Measurements from ENCODE around the gene ZBTB20. TPM values are rescaled to one million over a fixed set of nuclear protein-coding genes. Genes with fewer than 3 reads are reported as not detected.

The ZBTB20 gene
- total and polyA plus RNA-seq, 4 donors = 0.88 to 83.2 (median 20.4) TPM

DNA sequence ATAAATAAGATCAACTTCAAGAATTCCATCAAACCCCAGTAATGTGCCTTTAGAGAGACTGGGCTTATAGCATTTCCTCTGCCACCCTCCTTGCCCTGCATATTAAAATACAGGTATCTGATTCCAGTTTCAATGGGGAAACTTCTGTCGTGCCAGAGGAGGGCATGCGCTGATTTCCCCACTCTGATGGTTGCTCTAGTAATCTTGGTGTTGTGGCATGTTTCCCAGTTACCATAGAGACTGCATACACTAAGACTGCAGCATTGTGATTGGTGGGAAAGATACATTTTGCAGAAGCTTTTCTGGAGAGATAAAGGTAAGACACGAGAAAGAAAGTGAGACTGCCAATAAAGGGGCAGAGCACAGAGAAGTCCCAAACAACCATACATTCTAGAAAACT is 627.7 kb downstream of the ZBTB20 start:
- no peak overlapping the region for H3K9ac ChIP-seq (ENCODE audit: low read depth in 1 of 2, low read length in 2 of 2)
- H3K4me1 ChIP-seq (ENCODE audit: control insufficient read depth in 4 of 4, insufficient read depth in 4 of 4, low read length in 3 of 4) = peaks cover 0 to 3% (median 0%) of the 10 kb centered on the region in 4 donors
- H3K9me3 ChIP-seq (ENCODE audit: control insufficient read depth in 4 of 4, low read length in 3 of 4) = no peaks in the 10 kb centered on the region
- 48% methylated on average over 3 of the region's 3 CpGs for WGBS
- TF ChIP-seq RAD21 (IDR thresholded peaks at IDR 0.05) = no peak
- H3K27ac ChIP-seq (ENCODE audit: low read depth in 1 of 2, low read length in 2 of 2) = no peak overlapping the region
- H3K36me3 ChIP-seq (ENCODE audit: control insufficient read depth in 4 of 4, insufficient read depth in 3 of 4, low read depth in 1 of 4, low read length in 3 of 4) = no peaks in the 10 kb centered on the region
- no peaks in the 10 kb centered on the region for H3K27me3 ChIP-seq (ENCODE audit: control insufficient read depth in 4 of 4, insufficient read depth in 4 of 4, low read length in 3 of 4)
- H3K4me3 ChIP-seq (ENCODE audit: low read depth in 1 of 3, low read length in 3 of 3) = no peak overlapping the region
- DNase-seq (ENCODE audit: low spot score) = no peak

GRCh38 chr3:114518206-114518808 is 628.8 kb downstream of the ZBTB20 start:
- no peaks in the 10 kb centered on the region for H3K9me3 ChIP-seq (ENCODE audit: control insufficient read depth in 4 of 4, low read length in 3 of 4)
- no peak overlapping the region for H3K9ac ChIP-seq (ENCODE audit: low read depth in 1 of 2, low read length in 2 of 2)
- TF ChIP-seq YY1 (IDR thresholded peaks at IDR 0.05) (no peak), HNF4G (IDR thresholded peaks at IDR 0.05) (no peak), SP1 (IDR thresholded peaks at IDR 0.05) (no peak), RXRA (IDR thresholded peaks at IDR 0.05) (no peak), JUND (IDR thresholded peaks at IDR 0.05) (no peak), TAF1 (conservative IDR thresholded peaks at IDR 0.05) (no peak), REST (IDR thresholded peaks at IDR 0.05) (no peak), ATF3 (IDR thresholded peaks at IDR 0.05) (no peak), NR2F2 (IDR thresholded peaks at IDR 0.05) (no peak), FOXA2 (IDR thresholded peaks at IDR 0.05) (no peak), RAD21 (IDR thresholded peaks at IDR 0.05) (no peak), HNF4A (conservative IDR thresholded peaks at IDR 0.05) (no peak), EGR1 (IDR thresholded peaks at IDR 0.05; ENCODE audit: low read depth in 2 of 2) (no peak), GABPA (IDR thresholded peaks at IDR 0.05 in 1 of 2, conservative IDR thresholded peaks at IDR 0.05 in 1 of 2) (no peak), FOXA1 (IDR thresholded peaks at IDR 0.05) (no peak)
- TF ChIP-seq, protein P1, sequence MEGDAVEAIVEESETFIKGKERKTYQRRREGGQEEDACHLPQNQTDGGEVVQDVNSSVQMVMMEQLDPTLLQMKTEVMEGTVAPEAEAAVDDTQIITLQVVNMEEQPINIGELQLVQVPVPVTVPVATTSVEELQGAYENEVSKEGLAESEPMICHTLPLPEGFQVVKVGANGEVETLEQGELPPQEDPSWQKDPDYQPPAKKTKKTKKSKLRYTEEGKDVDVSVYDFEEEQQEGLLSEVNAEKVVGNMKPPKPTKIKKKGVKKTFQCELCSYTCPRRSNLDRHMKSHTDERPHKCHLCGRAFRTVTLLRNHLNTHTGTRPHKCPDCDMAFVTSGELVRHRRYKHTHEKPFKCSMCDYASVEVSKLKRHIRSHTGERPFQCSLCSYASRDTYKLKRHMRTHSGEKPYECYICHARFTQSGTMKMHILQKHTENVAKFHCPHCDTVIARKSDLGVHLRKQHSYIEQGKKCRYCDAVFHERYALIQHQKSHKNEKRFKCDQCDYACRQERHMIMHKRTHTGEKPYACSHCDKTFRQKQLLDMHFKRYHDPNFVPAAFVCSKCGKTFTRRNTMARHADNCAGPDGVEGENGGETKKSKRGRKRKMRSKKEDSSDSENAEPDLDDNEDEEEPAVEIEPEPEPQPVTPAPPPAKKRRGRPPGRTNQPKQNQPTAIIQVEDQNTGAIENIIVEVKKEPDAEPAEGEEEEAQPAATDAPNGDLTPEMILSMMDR (IDR thresholded peaks at IDR 0.05; ENCODE audit: low read depth, low read length, missing input control) = no peak
- TF ChIP-seq, protein P2, sequence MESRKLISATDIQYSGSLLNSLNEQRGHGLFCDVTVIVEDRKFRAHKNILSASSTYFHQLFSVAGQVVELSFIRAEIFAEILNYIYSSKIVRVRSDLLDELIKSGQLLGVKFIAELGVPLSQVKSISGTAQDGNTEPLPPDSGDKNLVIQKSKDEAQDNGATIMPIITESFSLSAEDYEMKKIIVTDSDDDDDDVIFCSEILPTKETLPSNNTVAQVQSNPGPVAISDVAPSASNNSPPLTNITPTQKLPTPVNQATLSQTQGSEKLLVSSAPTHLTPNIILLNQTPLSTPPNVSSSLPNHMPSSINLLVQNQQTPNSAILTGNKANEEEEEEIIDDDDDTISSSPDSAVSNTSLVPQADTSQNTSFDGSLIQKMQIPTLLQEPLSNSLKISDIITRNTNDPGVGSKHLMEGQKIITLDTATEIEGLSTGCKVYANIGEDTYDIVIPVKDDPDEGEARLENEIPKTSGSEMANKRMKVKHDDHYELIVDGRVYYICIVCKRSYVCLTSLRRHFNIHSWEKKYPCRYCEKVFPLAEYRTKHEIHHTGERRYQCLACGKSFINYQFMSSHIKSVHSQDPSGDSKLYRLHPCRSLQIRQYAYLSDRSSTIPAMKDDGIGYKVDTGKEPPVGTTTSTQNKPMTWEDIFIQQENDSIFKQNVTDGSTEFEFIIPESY (IDR thresholded peaks at IDR 0.05) = no peak
- WGBS = 73% methylated on average over 1 of the region's 1 CpG
- no peaks in the 10 kb centered on the region for H3K27me3 ChIP-seq (ENCODE audit: control insufficient read depth in 4 of 4, insufficient read depth in 4 of 4, low read length in 3 of 4)
- H3K4me3 ChIP-seq (ENCODE audit: low read depth in 1 of 3, low read length in 3 of 3) = no peak overlapping the region
- no peak overlapping the region for H3K27ac ChIP-seq (ENCODE audit: low read depth in 1 of 2, low read length in 2 of 2)
- no peak for DNase-seq (ENCODE audit: low spot score)
- peaks cover 0 to 3% (median 0%) of the 10 kb centered on the region in 4 donors for H3K4me1 ChIP-seq (ENCODE audit: control insufficient read depth in 4 of 4, insufficient read depth in 4 of 4, low read length in 3 of 4)
- peaks cover 0 to 4% (median 0%) of the 10 kb centered on the region in 4 donors for H3K36me3 ChIP-seq (ENCODE audit: control insufficient read depth in 4 of 4, insufficient read depth in 3 of 4, low read depth in 1 of 4, low read length in 3 of 4)

Measured in liver (tissue), 9 donors.